ENCODE results near the gene MIDN.
"Not testable (repeated sequence)": the region's sequence is repeated elsewhere in the genome, so short reads cannot be mapped to it uniquely, and the experiment has no call there.

DNA sequence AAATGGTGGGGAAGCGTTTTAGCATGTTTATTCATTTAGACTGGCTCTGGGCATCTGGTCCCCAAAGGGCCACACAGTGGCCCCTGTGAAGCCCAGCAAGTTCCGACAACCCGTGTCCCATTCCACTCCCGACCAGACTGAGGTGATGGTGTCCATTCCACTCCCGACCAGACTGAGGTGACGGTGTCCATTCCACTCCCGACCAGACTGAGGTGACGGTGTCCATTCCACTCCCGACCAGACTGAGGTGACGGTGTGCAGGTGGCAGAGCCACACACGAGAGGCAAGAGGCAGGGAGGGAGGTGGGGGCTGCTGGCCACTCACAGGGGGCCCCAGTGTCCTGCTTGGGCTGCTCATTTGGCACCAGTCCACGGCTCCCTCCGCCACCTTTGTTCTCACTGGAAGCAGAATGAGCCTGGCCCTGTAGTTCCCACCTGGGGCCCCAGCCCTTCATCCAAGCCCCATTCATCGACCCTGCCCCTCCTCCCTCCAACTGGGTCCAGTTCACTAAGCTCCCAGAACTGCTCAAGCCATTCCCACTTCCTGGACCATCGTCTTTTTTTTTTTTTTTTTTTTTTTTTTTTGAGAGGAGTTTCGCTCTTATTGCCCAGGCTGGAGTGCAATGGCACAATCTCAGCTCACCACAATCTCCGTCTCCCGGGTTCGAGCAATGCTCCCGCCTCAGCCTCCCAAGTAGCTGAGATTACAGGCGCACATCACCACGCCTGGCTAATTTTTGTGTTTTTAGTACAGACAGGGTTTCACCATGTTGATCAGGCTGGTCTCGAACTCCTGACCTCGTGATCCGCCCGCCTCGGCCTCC, 1.9 kb upstream of the MIDN start:
- not testable (repeated sequence) for TF ChIP-seq POLR2A (IDR thresholded peaks at IDR 0.05; ENCODE audit: low read depth, low read length); TAF1 (IDR thresholded peaks at IDR 0.05; ENCODE audit: borderline replicate concordance, low read depth, low read length); POLR2AphosphoS5 (IDR thresholded peaks at IDR 0.05; ENCODE audit: low read depth, low read length)

Data from GM12892 (cell line).